GM18868 (cell line): ENCODE measurements around the gene ITM2B.
"Not testable (repeated sequence)": the region's sequence is repeated elsewhere in the genome, so short reads cannot be mapped to it uniquely, and the experiment has no call there.

Experiments used
- ATAC-seq: cut with Tn5 transposase; IDR thresholded peaks from one replicate; pipeline ENCODE4 v1.9.1; 2021; ENCODE audit warnings: mild to moderate bottlenecking, moderate library complexity; ENCODE audit not compliant: unreplicated experiment

The ITM2B gene

DNA sequence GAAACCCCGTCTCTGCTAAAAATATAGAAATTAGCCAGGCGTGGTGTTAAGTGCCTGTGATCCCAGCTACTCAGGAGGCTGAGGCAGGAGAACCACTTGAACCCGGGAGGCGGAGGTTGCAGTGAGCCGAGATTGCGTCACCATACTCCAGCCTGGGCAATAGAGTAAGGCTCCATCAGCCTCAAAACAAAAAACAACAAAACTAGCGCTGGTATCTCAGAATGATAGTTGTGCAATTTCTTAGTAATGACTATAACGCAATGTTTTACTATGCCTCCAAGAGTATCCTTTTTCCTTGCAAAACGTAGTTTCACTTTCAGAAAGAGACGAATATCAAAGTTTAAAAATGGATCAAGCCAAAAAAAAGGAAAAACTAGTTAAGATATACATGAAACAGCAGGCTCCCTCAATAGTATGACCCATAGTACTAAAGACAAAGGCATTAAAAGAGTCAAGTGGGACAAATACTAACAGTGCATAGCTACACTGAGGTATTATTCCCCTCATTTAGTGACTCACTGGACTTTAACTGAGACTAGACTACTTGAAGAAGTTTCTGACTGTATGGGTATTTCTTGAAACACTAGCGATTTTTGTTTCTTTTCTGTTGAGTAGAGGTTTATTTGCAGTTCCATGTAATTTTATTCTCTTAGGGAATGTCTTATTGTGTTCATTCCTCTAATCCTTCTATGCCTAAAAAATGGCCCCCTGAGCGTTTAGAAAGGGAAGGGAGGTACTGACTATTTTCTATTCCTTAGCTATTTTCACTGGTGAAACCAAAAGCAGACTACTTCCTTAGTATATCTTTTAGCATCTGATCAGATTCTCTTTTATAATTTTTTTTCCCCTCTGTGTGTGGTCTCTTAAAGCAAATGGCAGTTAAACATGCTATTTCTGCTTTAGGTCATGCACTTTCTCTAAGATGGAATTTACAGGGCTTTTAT is 10.4 kb upstream of the ITM2B start:
- ATAC-seq, result no peak

DNA sequence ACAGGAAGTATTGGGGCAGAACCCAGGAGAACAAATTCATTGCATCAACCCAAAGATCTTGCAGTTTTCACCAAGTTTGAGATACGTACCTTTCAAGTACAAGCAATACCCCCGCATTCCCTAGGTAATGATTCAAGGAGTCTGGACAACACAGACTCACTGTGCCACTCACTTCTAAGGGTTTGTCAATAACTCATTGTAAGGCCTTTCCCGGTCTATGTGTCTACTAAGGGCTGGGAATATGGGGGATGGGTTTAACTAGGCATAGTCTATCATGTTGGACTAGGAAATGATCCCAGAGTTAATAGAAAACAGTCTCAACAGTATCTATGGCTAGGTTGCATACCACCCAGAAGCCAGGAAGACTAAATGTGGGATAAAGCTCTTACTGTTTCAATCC is 8.3 kb upstream of the ITM2B start:
- no peak for ATAC-seq

DNA sequence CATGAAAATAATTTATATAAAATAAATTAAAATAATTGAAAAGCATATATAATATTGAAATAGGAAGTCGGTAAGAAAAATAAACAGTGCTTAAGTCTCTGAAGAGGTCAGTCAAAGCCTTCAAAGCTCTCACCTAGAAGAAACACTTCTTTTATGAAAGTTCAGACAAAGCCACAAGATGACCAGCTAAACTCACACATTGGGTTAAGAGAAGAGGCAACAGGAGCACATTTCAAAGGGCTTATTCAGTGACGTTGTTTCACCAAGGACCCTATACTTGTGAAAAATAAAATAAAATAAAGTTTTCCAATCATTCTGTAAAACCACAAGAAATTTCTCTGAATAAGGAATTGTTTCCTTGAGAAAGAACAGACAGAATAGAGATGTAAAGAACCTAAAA is 2.5 kb upstream of the ITM2B start:
- ATAC-seq, result no peak

DNA sequence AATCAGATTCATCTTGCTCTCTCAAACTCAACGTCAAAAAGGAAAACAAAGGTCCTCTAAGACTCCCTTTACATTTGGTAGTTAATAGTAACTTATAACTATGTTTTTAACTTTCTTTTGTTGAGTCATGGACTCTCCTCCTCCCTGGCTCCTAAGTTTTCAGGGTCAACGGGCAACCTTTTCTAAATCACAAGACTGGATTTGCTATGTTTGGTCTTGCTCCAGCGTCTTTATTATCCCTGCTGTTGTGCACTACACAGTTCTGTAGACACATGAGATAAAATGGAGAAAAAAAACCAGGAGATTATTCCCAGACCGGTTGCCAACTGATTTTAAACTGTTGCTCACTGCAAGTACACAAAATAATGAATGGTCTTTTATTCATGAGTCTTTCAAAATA is 1.9 kb upstream of the ITM2B start:
- no peak for ATAC-seq

DNA sequence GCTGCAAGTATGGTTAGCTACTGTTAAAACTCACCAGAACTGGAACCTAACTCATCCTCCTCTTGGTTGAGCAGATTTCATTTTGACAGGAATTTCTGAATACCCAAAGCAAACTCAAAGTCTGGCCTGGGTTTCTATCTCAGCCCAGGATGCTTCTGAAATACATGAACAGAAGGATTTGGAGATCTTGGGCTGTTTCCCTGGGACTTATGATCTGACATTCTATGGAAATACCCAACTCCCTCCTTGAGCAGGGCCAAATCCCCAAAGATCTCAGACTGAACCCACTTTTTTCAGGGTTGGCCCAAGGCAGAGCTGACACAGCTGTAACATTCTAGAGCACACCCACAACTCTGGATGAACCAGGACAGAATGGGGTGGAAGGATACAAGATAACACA is 1.1 kb upstream of the ITM2B start:
- no peak for ATAC-seq

DNA sequence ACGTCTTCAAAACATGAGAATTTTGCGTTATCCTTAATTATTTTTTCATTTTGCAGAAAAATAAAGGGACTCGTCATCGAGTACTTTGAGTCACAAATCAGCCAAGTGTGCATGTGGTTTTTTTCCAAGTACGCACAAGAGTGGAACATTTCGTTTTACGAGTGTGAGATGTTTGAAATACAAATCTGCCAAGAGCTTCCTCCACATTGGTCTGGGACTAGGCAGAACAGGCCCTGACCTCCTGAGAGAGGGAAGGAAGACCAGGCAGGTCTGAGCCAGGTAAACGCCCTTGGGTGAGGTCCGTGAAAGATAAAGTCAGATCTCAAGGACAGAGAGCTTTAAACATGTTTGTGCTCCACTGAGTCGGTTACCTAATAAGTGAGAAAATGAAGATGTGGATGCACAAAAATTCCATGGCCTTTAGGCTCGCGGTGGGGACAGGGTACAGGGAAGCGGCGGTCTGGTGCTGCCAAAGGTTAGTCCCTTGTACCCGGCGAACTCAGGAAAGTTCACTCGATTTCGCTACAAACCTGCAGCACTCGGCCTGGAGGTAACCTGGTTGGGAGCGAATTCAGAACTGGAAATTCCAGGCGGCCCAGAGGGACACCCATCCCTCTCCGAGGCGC is 473 bp upstream of the ITM2B start:
- no peak for ATAC-seq

DNA sequence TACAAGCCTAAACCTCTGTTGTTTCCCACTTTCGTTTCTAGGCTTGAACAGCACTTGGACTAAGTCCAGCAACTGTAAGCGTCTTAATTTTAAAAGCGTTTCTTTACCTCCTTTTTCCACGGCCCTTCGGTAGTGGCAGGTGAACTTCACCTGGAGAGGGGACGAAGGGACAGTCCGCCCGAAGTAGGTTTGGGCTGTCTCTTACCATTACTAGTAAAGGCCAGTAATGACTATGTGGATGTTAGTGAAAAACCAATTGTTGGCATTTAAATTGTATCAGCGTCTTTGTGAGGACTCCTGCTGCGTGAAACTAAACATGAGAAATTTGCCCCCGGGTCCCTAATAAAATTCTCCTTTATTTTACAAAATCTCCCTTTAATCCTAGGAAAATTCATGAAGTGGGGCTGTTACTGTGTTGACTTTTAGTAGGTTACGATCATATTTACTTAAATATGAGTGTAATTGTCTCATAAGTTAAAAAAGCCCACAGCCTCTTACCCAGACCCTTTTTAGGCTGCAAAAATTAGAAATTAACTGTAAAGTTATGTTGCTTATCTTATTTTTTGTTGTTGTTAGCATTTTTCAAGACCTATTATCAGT is 983 bp downstream of the ITM2B start:
- no peak for ATAC-seq

DNA sequence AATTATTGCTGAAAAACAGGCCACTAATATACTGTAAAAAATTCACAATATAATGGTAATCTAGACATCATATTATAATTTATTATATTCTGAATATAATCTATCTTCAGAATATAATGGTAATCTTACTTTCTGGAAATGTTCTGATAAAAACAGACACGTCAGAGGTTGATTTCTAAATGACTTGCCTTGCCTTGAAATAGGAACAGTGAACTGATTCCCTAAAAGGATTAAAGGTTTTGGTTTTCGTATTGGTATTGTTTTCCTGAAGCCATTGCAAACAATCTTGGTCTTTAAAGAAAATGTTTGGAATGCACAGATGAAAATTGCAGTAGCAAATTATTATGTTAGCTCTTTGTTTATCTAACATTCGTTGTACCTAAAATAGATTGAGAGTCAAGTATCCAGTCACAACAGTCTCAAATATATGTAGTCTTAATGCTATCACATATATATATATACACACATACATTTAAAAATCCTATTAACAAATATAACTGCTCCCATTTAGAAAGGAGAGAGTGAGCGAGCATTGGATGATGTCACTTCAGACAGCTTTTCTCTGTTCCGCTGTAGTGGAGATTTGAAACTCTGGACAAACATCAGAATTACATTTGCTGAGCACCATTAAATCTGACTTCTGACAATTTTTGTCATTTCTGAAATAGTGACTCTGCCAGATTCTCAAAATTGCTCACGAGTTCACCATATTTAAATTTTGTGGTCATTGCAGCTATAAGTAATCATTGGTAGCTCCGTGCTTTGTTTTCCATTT is 1.7 kb downstream of the ITM2B start:
- ATAC-seq, result peak; percentile 73

DNA sequence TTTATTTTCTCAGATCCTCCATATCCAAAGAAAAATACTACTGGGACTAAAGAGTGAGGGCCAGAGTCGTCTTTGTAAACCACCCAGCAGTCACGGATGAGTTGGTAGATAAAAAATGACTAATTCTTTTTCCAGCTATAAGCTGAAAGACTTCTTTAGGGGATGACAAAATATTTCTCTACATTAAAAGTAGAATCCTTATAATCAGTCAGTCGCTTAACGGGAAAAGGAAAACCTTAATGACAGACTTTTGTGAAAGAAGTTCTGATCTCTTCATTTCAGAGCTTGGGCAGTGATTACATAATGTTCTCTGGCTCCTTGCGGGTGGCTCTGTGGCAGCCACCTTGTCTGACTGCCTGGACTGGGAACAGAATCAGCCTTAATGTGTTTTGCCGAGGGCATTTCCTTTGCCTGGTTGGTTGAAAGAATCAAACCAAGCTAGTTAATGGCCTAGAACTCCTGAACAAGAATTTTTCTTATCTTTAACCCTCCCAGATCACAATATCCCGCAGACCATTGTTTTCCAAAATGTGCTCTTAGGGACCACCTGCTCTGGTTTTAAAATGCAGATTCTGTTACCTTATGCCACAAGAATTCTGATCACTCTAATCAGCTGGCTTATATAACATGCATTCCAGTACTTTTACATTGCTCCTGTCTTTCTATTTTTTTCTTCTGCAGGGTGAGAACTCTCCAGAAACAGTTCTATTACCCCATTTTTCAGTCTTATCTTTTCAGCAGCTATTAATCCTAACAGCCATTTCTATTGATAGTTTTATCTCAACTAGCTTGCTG is 2.5 kb downstream of the ITM2B start:
- ATAC-seq, result no peak

DNA sequence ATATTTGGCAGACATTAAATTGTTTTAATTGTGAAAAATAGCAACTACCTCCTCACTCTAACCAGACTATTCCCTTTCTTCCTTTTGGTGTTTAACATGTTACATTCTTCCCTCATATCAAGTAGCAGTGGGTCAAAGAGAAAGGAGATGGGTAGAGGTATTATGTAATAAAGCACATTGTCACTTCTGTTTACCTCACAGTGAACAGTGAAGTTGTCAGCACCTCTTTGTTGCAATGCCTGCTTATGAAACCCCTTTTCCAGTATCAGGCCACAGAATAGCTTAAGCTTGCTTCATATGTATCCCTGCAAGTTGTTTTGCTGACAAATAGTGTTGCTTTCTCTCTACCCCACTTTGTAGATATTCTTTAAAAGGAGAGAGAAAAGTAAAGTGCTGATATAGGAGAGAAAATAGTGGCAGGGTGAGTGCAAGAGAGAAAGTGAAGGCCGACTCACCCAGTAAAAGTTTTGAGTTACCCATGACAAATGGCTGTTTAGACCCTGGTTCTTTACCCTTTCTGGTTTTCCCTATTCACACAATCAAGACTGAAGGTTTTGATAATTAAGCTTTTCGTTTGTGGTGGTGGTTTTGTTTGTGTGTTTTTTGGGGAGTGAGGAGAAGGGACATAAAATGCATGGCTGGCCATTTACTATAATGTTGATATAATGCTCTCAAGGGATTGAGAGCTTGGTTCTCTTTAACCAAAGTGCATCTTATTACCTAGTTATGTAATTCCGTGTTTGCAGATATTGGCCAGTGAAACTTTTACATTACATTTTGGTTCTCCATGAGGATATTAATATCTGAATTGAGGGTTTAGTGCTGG is 3.7 kb downstream of the ITM2B start:
- ATAC-seq, result no peak

DNA sequence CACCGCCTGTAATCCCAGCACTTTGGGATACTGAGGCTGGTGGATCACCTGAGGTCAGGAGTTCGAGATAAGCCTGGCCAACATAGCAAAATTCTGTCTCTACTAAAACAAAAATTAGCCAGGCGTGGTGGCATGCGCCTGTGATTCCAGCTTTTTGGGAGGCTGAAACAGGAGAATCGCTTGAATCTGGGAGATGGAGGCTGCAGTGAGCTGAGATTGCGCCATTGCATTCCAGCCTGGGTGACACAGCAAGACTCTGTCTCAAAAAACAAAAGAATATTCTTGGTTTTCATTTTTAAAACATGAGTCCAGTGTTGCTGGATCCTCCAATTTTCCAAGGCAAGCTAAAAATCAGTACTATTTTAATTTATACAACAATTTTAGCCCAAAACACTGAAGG is 6.4 kb downstream of the ITM2B start:
- not testable (repeated sequence) for ATAC-seq

DNA sequence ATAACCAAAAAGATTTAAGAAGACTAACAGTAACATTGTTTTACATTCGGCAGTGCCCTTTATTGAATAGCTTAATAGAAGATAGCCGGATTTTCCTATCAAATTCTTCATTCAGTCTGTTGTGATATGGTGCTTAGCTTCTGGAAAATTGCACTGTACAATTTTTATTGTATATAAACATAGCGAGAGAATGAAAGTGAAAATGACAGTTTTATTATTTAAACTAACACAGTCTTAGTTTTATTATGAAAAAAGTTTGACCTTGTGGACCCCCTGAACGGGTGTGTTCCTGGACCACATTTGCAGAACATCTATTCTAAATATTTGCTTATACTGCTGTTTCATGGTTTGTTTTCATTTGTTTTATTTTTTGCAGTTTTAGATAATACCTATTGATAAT is 8.6 kb downstream of the ITM2B start:
- no peak for ATAC-seq

DNA sequence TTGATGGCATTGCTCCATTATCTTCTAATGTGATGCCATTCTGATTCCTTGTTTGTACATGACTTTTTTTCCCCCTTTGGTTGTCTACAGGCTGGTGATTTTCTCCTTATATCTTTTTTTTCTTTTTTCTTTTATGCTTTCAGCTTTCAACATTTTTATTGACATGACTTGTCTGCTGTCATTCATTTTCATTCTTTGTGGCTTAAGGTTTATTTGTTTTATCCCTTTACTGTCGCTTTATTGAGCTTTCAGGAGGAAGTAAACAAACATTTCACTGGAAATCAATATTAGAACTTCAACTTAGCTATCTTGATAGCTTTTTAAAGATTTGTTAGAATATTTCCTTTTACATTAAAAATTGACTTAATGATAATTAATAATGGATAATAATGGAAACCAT is 9.7 kb downstream of the ITM2B start:
- ATAC-seq, result no peak

DNA sequence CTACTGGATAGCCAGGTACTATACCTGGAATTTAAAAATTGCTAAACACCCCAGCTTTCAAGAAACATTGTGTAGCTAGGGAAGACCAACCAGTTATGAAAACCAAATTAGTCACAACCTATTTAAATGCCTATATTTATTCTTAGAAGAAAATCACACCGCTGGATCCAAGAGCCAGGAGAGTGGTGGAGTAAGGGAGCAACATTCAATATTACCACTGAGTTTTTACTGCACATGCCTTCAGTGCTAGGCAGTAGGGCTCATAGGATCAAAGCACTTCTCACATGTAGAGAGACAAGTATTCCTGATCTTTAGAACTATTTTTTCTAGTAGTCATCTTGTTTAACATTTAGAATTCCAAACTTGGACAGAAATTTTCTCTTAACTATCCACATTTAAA is 11.2 kb downstream of the ITM2B start:
- ATAC-seq, result no peak

DNA sequence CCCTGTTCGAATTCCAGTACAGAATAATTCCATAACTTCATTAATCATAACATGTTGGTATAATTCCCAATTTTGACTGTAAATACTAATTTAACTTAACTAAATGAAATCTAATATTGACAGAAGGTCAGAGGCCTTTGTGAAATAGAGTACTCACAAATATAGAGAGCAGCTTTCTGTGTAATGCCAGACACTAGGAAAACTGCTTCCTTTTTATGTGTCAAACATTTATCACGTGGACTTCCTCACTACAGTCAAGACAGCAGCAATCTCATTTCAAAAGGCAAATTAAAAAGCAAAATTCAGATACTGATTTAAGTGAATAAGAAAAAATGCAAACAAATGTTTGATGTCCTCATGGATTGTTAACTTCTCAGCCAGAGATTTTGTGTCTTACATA is 13.1 kb downstream of the ITM2B start:
- ATAC-seq, result no peak

DNA sequence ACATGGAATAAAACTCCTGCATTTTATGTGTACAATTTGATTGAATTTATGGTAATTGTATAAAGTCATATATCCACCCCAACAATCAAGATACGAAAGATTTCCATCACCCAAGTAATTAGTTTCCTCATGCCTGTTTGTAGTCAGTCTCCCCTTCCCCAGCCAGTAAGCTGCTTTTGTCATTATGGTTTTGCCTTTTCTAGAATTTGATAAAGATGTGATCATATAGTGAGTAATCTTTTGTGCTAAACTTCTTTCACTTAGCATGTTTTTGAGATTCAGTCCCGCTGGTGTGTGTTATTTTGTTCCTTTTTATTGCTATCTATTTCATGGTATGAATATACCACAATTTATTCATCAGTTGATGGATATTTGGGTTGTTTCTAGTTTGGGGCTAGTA is 16.0 kb downstream of the ITM2B start:
- ATAC-seq, result no peak

DNA sequence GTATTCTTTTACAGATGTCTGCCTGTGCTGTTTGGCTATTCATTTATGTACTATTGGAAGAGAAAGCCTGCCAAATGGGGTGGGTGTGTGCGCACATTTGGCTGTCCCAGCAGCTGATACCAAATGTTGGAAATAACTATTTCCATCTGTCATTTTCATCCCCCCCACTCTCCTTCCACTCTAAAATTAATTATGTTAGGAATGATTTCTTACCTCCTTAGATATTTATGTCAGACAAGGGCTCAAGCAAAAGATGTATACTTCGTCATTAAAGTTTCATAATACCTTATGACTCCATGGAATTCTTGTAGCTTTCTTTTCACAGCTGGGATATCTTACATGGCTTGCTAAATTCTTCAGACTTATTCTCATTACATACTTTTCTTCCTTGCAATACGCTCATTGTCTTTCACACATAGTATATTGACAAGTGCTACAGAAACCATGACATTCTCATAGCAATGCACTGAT is 18.6 kb downstream of the ITM2B start:
- ATAC-seq, result no peak

DNA sequence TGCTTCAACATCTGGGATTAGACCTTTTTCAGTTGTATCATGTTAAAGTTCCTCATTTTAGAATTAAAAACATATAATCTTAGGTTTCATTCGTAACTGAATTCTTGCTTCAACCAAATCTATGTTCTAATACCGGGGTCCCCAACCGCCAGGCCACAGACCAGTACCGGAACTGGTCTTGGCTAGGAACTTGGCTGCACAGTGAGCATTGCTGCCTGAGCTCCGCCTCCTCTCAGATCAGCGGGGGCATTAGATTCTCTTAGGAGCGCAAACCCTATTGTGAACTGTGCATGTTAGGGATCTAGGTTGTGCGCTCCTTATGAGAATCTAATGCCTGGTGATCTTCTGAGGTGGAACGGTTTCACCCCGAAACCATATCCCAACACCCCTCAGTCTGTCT is 19.2 kb downstream of the ITM2B start:
- ATAC-seq, result no peak

DNA sequence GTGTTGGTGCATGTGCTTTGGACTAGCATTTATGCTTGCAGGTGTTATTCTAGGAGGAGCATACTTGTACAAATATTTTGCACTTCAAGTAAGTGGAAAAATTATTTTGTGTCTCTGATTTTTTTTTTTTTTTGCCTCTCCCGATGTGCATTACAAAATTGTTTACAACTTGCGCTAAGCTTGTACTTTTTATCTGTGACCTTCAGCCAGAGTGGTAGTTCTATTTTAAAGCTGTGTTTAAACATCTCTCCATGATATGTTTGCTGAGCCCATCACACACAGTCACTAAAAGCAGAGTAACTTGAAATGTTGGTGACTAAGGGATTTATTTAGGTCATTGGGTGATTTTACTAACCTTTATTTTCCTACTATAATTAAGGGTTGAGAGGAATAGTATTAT is 20.8 kb downstream of the ITM2B start:
- no peak for ATAC-seq

DNA sequence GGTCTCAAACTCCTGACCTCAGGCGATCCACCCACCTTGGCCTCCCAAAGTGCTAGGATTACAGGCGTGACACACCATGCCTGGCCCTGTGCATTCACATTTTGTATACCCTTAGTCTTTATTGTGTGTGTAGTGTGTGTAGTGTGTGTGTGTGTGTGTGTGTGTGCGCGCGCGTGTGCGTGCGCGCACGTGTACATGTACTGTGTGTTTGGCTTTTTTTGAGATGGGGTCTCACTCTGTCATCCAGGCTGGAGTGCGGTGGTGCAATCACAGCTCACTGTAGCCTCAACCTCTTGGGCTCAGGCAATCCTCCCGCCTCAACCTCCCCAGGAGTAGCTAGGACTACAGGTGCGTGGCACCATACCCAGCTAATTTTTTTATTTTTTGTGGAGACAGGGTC is 22.1 kb downstream of the ITM2B start:
- ATAC-seq, result no peak
